COR-L47 (cell line): ENCODE results near the gene ALKBH4.
"Not testable (repeated sequence)": the region's sequence is repeated elsewhere in the genome, so short reads cannot be mapped to it uniquely, and the experiment has no call there.

Source experiments
- DNase-seq: peaks from one replicate; lab custom pipeline; 2025; lab: John Stamatoyannopoulos, UW

ALKBH4 gene

GRCh38 chr7:102478314-102479208, 13.9 kb upstream of the ALKBH4 start, which contains the start of gene POLR2J:
Gene POLR2J (minus strand): TSS chr7:102478922. CDS start chr7:102478860, 62 bp downstream.
- DNase-seq = not testable (repeated sequence)

DNA sequence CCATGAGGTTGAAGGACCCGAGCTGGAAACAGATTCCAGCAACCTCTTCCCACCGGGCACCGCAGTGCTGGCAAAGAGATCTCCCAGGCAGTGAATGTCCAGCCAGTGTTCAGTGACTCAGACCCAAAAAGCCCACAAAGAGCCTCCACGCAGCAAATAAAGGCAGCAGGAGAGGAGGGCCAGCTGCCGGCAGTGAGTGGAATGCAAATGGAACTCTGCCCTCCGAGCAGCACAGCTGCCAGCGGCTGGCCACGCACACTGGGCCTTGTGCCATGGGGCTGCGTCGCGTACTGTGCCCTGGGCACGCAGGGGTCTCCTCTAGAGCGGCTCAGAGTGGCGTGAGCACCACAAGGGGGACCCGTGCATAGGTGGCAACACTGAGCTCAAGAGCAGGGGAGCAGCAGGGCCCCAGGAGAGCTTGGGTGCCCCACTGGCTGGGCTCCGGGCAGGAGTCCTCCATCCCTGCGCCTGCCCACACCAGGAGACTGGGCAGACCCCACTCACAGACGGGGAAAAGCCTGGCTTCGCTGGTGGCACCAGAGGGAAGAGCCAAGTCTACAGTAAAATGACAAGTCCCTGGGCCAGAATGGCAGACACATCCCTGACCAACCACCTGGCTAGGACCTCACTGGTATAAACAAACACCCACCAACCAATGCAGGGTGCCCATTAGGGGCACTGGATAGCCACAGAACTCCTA, 10.2 kb upstream of the ALKBH4 start:
- DNase-seq = not testable (repeated sequence)

DNA sequence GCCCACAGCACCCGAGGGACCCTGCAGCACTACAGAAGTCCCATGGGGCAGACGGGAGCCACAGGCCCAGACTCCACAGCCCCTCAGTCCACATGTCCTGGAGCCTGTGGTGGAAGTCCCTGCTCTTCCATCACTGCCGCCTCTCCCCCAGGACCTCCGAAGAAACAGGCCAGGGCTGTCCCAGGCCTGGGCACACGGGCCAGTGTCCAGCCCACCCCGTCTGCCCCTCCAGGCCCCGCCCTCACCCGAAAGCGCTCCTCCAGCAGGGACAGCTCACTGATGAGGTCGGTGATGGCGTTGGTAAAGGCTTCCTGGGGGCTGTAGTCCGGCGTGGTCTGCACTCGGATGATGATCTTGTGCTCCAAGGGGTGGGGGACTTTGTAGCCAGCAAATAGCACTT, 9.5 kb upstream of the ALKBH4 start:
- not testable (repeated sequence) for DNase-seq

GRCh38 chr7:102473271-102473991, 8.8 kb upstream of the ALKBH4 start:
- no peak for DNase-seq

DNA sequence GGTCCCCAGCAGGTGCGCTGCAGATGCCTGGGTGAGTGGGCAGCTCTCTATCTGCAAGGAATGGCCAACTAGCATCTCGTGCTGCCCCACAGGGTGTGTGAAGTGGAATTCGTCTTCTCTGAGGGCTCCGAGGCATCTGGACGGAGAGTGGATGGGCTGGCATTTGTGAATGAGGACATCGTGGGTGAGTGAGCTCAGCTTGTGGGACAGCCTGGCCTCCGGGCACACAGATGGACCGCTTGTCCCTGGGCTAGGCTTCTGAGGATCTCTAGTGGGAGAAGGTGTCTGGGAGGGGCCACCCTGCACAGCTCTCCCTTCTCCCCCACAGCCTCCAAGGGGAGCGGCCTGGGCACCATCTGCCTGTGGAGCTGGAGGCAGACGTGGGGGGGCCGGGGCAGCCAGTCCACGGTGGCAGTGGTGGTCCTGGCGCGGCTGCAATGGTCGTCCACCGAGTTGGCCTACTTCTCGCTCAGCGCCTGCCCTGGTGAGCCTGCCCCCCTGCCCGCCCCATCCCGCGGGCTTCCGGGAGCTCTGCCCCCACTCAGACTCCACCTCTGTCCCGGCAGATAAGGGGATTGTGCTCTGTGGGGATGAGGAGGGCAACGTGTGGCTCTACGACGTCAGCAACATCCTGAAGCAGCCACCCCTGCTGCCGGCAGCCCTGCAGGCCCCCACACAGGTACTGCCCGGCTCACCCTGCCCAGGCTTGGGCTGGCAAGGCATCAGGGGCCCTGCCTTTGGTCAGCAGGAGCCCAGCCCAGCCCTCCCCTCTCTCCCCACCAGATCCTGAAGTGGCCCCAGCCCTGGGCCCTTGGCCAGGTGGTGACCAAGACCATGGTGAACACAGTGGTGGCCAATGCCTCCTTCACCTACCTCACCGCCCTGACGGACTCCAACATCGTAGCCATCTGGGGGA, 7.7 kb upstream of the ALKBH4 start:
- no peak for DNase-seq

DNA sequence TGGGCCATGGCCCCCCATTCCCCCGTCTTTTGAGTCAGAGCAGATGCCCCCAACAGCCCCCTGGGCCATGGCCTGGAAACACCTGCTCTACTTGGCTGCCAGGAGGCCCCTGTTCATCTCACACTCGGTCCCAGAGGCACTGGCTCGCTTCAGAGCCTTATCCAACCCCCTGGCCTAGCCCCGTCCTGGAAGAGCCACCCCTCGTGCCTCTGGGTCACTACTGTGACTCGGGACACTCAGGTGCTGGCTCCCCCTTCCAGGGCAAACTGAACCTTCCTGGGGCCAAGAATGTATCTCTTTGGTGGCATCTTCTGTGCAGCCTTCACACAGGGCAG, 7.1 kb upstream of the ALKBH4 start:
- DNase-seq = no peak

DNA sequence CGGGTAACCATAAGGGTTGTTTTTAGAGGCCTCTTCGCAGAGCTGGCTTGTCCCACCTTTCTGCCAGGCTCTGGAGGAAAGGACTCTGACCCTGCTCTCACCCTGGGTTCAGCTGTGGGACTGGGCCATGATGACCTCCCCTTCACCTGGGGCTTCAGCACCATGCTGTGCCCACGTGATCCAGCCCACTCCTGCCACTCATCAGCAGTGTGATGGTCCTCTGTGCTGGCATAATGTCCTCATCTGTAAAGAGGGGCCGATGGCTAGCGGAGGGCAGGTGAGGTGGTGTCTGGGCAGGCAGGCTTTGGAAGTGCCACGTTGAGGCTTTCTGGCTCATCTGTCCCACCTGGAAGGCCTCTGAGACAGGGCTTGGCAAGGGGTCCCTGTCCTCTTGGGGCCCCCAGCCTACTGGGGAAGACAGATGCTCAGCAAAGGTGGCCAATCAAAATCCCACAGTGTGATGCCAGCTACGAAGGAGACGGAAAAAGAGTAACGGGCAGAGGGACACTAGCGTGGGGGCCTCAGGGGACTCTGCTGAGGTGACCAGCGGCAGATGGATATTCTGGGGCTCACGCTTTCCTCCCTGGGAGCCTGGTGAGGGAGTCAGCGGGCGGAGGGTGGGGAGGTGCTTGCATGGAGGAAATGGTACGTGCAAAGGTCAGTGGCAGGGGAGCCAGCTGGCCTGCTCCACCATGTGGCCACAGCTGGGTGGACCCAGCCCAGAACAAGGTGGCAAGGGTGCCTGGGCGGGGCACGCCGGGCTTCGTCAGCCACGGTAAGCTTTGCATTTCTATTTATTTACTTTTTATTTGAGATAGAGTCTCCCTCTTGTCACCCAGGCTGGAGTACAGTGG, 5.5 kb upstream of the ALKBH4 start:
- no peak for DNase-seq

GRCh38 chr7:102469351-102469971, 4.8 kb upstream of the ALKBH4 start:
- DNase-seq = no peak

- DNase-seq = no peak
These were observed 4.1 kb upstream of the ALKBH4 start for GRCh38 chr7:102468478-102469350.

DNA sequence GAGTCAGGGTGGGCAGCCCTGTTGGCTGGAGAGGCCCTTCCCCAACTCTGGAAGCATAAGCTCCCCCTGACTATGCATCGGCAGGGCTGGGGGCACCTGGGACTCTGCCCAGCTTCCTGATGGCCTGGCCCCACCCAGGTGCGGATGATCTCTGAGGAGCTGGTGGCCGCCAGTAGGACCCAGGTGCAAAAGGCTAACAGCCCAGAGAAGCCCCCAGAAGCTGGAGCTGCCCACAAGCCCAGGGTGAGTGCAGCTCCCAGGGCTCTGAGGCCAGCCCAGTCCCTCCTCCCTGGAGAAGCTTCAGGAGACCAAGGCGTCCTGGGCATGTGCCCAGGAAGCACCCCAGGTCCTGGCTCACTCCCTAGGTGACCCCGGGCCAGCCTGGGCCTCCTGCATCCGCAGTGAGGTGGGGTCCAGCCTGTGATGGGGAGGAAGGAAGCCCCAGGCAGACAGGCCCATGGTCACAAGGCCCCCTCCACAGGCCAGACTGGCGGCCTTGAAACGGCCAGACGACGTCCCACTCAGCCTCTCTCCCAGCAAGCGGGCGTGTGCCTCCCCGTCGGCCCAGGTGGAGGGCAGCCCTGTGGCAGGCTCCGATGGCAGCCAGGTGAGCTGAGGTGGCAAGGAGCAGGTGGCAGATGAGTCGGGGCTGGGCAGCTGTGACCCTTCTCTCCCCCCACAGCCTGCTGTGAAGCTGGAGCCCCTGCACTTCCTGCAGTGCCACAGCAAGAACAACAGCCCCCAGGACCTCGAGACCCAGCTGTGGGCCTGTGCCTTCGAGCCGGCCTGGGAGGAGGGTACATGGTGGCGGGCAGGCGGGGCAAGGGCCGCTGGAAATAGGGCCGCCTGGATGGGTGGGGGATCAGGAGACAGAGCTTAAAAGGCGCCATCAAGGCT, 3.2 kb upstream of the ALKBH4 start:
- DNase-seq = no peak

DNA sequence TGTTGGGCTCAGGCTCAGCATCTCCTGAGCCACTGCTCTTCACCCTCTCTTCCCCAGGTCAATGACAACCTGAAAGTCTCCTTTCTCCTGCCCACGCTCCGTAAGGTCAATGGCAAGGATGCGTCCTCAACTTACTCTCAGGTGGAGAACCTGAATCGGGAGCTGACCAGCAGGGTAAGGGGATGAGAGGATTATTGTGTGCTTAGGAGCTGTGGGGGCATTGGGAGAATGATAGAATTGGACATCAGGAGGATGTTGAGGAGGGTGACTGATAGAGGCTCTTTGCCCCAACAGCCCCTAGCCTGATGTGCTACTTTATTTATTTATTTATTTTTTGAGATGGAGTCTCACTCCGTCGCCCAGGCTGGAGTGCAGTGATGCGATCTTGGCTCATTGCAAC, 1.4 kb upstream of the ALKBH4 start:
- DNase-seq = no peak

- DNase-seq = no peak
These were observed 654 bp downstream of the ALKBH4 start for GRCh38 chr7:102463841-102464576.

- DNase-seq = no peak
These were observed 4.2 kb downstream of the ALKBH4 start for GRCh38 chr7:102460467-102460866.

- no peak for DNase-seq
These were observed 5.3 kb downstream of the ALKBH4 start for GRCh38 chr7:102459221-102459844.

GRCh38 chr7:102457352-102457924, 7.2 kb downstream of the ALKBH4 start:
- no peak for DNase-seq

DNA sequence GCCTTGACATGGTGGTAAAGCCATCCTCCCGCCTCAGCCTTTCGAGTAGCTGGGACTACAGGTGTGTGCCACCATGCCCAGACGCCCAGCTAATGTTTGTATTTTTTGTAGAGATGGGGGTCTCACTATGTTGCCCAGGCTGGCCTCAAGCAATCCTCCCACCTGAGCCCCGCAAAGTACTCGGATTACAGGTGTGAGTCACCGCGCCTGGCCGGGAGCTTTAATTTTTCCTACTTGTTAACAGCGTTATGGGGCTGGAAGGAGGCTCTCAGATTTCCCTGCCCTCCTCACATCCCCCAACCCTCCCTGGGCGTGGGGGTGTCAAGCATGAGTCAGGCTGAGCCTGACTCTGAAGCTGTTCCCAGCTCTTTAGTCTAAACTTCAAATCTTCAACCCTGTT, 8.3 kb downstream of the ALKBH4 start:
- DNase-seq = no peak

DNA sequence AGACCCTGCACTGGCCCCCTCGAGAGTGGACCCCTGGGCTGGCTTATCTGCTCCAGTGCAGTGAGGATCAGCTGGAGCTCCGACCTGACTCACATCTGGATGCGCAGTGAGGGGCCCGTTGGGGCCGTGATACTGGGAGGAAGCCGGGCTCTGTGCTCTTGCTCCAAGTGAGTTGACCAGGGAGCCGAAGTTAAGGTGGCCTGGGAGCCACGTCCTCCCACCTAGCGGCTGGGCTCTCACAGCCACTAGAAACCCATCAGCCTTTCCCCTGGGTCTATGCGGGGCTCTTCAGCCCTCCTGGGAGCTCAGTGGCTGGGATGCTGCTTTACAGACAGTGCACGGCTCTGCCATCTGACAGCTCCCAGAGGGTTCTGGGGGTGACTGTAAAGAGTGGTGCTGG, 9.1 kb downstream of the ALKBH4 start:
- DNase-seq = no peak
